ENCODE data around the gene MAP3K20.
"Not testable (repeated sequence)": the region's sequence is repeated elsewhere in the genome, so short reads cannot be mapped to it uniquely, and the experiment has no call there.

Gene MAP3K20

DNA sequence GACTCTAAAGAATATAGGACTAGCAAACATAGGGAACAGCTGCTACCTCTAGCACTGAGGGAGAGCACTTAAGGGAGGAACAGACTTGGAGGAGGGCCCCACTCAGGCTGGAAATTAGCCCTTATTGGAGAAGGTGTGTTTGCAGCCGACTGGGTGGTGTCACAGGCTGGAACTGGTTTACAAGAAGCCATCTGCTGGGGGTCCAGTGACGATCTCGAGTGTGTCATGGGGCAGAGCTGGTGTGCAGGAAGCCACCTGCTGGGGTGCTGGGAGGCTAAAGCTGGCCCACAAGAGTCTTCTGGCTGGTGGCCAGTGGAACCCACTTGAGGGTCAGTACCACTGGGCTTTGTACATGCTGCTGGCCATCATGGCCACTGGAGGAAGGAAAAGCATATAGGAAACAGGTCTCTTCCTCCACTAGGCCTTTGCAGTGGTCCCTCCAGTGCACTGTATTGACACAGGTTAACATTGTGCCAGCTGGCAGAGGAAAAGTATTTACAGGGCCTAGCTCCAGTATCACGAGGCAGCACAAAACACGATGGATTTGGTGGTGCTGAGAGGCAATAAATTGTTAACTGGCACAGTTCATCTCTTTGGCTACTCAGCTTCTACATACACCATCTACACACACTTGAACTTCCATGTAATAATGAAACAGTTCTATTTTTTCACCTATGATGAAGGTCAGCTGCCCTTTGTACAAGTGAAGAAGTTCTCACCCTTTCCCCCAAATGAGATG is 43.6 kb downstream of the MAP3K20 start:
- no peak for DNase-seq
- peaks cover 51% of the 10 kb centered on the region for H3K36me3 Mint-ChIP-seq (ENCODE audit: low read depth)
- no peak overlapping the region for H3K27ac Mint-ChIP-seq
- no peaks in the 10 kb centered on the region for H3K27me3 Mint-ChIP-seq (ENCODE audit: low read depth, poor library complexity)
- peaks cover 11% of the 10 kb centered on the region for H3K9me3 Mint-ChIP-seq
- TF ChIP-seq CTCF (IDR thresholded peaks at IDR 0.05), result no peak
- no peak overlapping the region for H3K4me3 Mint-ChIP-seq
- H3K4me1 Mint-ChIP-seq, result no peaks in the 10 kb centered on the region

DNA sequence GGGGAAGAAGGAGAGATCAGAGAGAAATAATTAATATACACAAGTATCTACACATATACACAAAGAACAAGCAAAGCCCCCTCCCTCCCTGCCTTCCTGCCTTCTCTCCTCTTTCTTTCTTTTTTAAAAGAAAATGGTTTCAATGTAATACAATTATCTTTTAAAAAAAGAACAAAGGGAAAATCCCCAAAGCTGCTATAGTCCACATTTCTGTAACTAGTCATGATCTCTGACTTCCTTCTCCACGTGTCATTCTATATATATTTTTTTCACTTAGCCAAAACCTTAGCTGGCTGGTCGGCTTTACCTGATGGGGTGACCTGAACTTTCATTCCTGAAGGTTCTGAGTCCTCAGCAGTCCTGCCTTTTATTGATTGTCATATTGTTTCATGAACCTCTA is 44.3 kb downstream of the MAP3K20 start:
- Mint-ChIP-seq H3K27ac (no peak overlapping the region), H3K27me3 (ENCODE audit: low read depth, poor library complexity) (no peaks in the 10 kb centered on the region), H3K4me3 (no peak overlapping the region), H3K4me1 (no peaks in the 10 kb centered on the region), H3K36me3 (ENCODE audit: low read depth) (peaks cover 44% of the 10 kb centered on the region), H3K9me3 (peaks cover 4% of the 10 kb centered on the region)
- no peak for TF ChIP-seq CTCF (IDR thresholded peaks at IDR 0.05)
- no peak for DNase-seq

GRCh38 chr2:173122936-173123335 is 47.3 kb downstream of the MAP3K20 start:
- TF ChIP-seq CTCF (IDR thresholded peaks at IDR 0.05), result no peak
- DNase-seq, result no peak
- H3K27me3 Mint-ChIP-seq (ENCODE audit: low read depth, poor library complexity), result no peaks in the 10 kb centered on the region
- no peak overlapping the region for H3K4me3 Mint-ChIP-seq
- no peaks in the 10 kb centered on the region for H3K4me1 Mint-ChIP-seq
- peaks cover 36% of the 10 kb centered on the region for H3K36me3 Mint-ChIP-seq (ENCODE audit: low read depth)
- no peak overlapping the region for H3K27ac Mint-ChIP-seq
- H3K9me3 Mint-ChIP-seq, result no peaks in the 10 kb centered on the region

GRCh38 chr2:173124441-173124840 is 48.8 kb downstream of the MAP3K20 start:
- Mint-ChIP-seq H3K27ac (peak overlapping the region; percentile 40), H3K9me3 (no peaks in the 10 kb centered on the region), H3K4me3 (no peak overlapping the region), H3K36me3 (ENCODE audit: low read depth) (peaks cover 45% of the 10 kb centered on the region), H3K27me3 (ENCODE audit: low read depth, poor library complexity) (no peaks in the 10 kb centered on the region), H3K4me1 (no peaks in the 10 kb centered on the region)
- no peak for TF ChIP-seq CTCF (IDR thresholded peaks at IDR 0.05)
- no peak for DNase-seq

DNA sequence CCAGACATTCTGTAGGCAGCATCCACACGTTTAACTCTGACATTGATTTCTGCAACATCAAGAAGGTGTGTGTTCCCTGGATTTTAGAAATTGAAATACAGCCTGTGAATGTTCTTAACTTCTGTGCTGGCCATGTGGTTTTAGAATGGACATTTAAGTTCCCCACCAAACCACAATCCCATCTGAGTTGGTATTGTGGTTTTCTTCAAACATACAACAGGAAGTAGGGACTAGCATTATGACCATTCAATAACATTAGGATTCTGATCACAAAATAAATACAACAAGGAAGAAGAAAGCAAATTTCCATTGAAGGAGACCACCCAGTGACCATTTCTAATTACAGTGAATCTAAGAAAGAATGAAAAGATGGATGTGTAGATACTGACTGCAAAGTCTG is 51.2 kb downstream of the MAP3K20 start:
- H3K27ac Mint-ChIP-seq, result no peak overlapping the region
- H3K4me1 Mint-ChIP-seq, result peaks cover 14% of the 10 kb centered on the region

DNA sequence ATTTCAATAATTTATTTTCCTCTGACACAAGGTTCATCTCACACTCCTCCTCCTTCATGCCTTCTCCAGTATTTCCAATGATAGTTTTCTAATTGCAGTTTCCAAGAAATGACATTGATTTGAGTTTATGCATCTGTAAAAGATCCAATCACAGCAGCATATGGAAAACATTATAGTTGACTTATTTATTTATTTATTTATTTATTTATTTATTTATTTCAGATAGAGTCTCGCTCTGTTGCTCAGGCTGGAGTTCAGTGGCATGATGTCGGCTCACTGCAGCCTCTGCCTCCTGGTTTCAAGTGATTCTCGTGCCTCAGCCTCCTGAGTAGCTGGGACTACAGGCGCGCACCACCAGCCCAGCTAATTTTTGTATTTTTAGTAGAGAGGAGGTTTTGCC is 52.5 kb downstream of the MAP3K20 start:
- H3K4me1 Mint-ChIP-seq, result peaks cover 23% of the 10 kb centered on the region

More for the DNA sequence above, 51.2 kb downstream of the MAP3K20 start:
- Mint-ChIP-seq H3K4me3 (no peak overlapping the region), H3K9me3 (no peaks in the 10 kb centered on the region), H3K27me3 (ENCODE audit: low read depth, poor library complexity) (no peaks in the 10 kb centered on the region), H3K36me3 (ENCODE audit: low read depth) (peaks cover 34% of the 10 kb centered on the region)
- no peak for DNase-seq
- TF ChIP-seq CTCF (IDR thresholded peaks at IDR 0.05), result no peak

More for the DNA sequence above, 52.5 kb downstream of the MAP3K20 start:
- not testable (repeated sequence) for H3K27ac Mint-ChIP-seq; H3K4me3 Mint-ChIP-seq; DNase-seq; H3K9me3 Mint-ChIP-seq; H3K27me3 Mint-ChIP-seq (ENCODE audit: low read depth, poor library complexity)
- H3K36me3 Mint-ChIP-seq (ENCODE audit: low read depth), result peaks cover 25% of the 10 kb centered on the region
